DMS79 treated with DMSO at 0.1 percent for 48 hours (cell line): Measurements from ENCODE around the gene PARD3B.

Experiments used
- DNase-seq: peaks from one replicate; lab custom pipeline; 2025; lab: John Stamatoyannopoulos, UW

The PARD3B gene

GRCh38 chr2:205139822-205140463 is 594.7 kb downstream of the PARD3B start:
- DNase-seq: peak; percentile 47

- no peak for DNase-seq
Measured at GRCh38 chr2:205141381-205141780, 596.1 kb downstream of the PARD3B start.

- DNase-seq: no peak
Measured at GRCh38 chr2:205145888-205146287, 600.6 kb downstream of the PARD3B start.

GRCh38 chr2:205148755-205149154 is 603.5 kb downstream of the PARD3B start:
- peak; percentile 78 for DNase-seq

- no peak for DNase-seq
Measured at GRCh38 chr2:205156457-205156856, 611.2 kb downstream of the PARD3B start.

- DNase-seq: no peak
Measured at GRCh38 chr2:205158404-205158803, 613.1 kb downstream of the PARD3B start.

GRCh38 chr2:205161156-205161839 is 616.0 kb downstream of the PARD3B start:
- DNase-seq: peak; percentile 11

GRCh38 chr2:205166745-205167144 is 621.5 kb downstream of the PARD3B start:
- DNase-seq: no peak

- no peak for DNase-seq
Measured at GRCh38 chr2:205169012-205169411, 623.7 kb downstream of the PARD3B start.

- no peak for DNase-seq
Measured at GRCh38 chr2:205169464-205169863, 624.2 kb downstream of the PARD3B start.

GRCh38 chr2:205170399-205170798 is 625.1 kb downstream of the PARD3B start:
- no peak for DNase-seq

GRCh38 chr2:205171261-205171940 is 626.1 kb downstream of the PARD3B start:
- DNase-seq: no peak

- peak; percentile 18 for DNase-seq
Measured at GRCh38 chr2:205175831-205176230, 630.6 kb downstream of the PARD3B start.

- no peak for DNase-seq
Measured at GRCh38 chr2:205176546-205176945, 631.3 kb downstream of the PARD3B start.

GRCh38 chr2:205177546-205177945 is 632.3 kb downstream of the PARD3B start:
- DNase-seq: no peak

GRCh38 chr2:205180730-205181129 is 635.5 kb downstream of the PARD3B start:
- no peak for DNase-seq

- no peak for DNase-seq
Measured at GRCh38 chr2:205187731-205188130, 642.5 kb downstream of the PARD3B start.

- DNase-seq: peak; percentile 89
Measured at GRCh38 chr2:205188239-205189138, 643.2 kb downstream of the PARD3B start.

- peak; percentile 20 for DNase-seq
Measured at GRCh38 chr2:205189301-205189700, 644.0 kb downstream of the PARD3B start.

GRCh38 chr2:205190528-205190927 is 645.3 kb downstream of the PARD3B start:
- DNase-seq: no peak

GRCh38 chr2:205193125-205193835 is 648.0 kb downstream of the PARD3B start:
- DNase-seq: no peak
